B cell (primary cell): Measurements from ENCODE around the gene VRK2. TPM values are rescaled to one million over a fixed set of nuclear protein-coding genes. Genes with fewer than 3 reads are reported as not detected.
A peak's percentile ranks its signal among the peaks of the same experiment; 100 is the strongest.

Source experiments
- ATAC-seq: fragments of 200-7000 bp; cut with Tn5 transposase; one replicate; pipeline ENCODE4 v1.10.0; 2021; ENCODE audit warnings: low read depth, mild to moderate bottlenecking, moderate number of reproducible peaks, moderate library complexity
- CTCF ChIA-PET: fragments of 350-600 bp; sonication (Branson Sonifier 250); formaldehyde crosslinking; loops from one replicate; lab custom pipeline; 2021; ENCODE audit warnings: antibody characterized with exemption, inconsistent platforms; lab: Charles Lee
- POLR2A ChIA-PET: fragments of 350-600 bp; sonication (Branson Sonifier 250); formaldehyde crosslinking; loops from one replicate; lab custom pipeline; 2021; ENCODE audit warnings: antibody characterized with exemption; lab: Charles Lee
- DNase-seq: peaks from one replicate; pipeline ENCODE4 v3.0.0; 2013
- H2AFZ ChIP-seq: 2 replicates; pipeline ENCODE4 v1.6.1; 2012; ENCODE audit warnings: mild to moderate bottlenecking, low read depth, low read length; ENCODE audit not compliant: insufficient read depth, poor library complexity, severe bottlenecking
- H3K27ac ChIP-seq, 2 donors: 1 replicate in 1 of 2; 2 replicates in 1 of 2; pipeline ENCODE4 v1.5.1; 2012 to 2013; ENCODE audit warnings: low read length in 2 of 2, mild to moderate bottlenecking in 2 of 2, moderate library complexity in 1 of 2
- H3K27me3 ChIP-seq, 4 experiments: fragments of 200-600 bp in 1 of 4; sonication (generic) in 1 of 4; replicated peaks in 1 of 4; 1 replicate in 2 of 4; 2 replicates in 2 of 4; pipeline versions ENCODE4 v1.6.1 to v1.7.0; 2013 to 2016; ENCODE audit warnings: low read length in 3 of 4, mild to moderate bottlenecking in 2 of 4, mixed read lengths in 1 of 4, moderate library complexity in 1 of 4; ENCODE audit not compliant: insufficient read depth in 4 of 4, control insufficient read depth in 3 of 4; ENCODE audit errors: control extremely low read depth in 1 of 4
- H3K36me3 ChIP-seq, 2 experiments: replicated peaks in 1 of 2; 1 replicate in 1 of 2; 2 replicates in 1 of 2; pipeline versions ENCODE4 v1.6.1 to v1.7.1; 2013; ENCODE audit warnings: low read length in 1 of 2; ENCODE audit not compliant: insufficient read depth in 2 of 2, control insufficient read depth in 1 of 2; ENCODE audit errors: control extremely low read depth in 1 of 2, extremely low read depth in 1 of 2
- H3K4me1 ChIP-seq, 2 donors: fragments of 200-600 bp in 1 of 2; sonication (generic) in 1 of 2; 1 replicate in 1 of 2; 2 replicates in 1 of 2; pipeline versions ENCODE4 v1.5.1 to v1.6.1; 2013 to 2017; ENCODE audit warnings: low read length in 2 of 2; ENCODE audit not compliant: control insufficient read depth in 2 of 2, insufficient read depth in 2 of 2
- H3K4me2 ChIP-seq: replicated peaks from 2 replicates; pipeline ENCODE3; 2012; ENCODE audit warnings: mild to moderate bottlenecking, low read depth, low read length; ENCODE audit not compliant: poor library complexity, severe bottlenecking
- H3K4me3 ChIP-seq, 5 experiments: fragments of 200-600 bp in 1 of 5; sonication (generic) in 1 of 5; 1 replicate in 3 of 5; 2 replicates in 2 of 5; pipeline versions ENCODE4 v1.5.1 to v1.7.0; 2011 to 2016; ENCODE audit warnings: low read length in 4 of 5, mild to moderate bottlenecking in 4 of 5, low read depth in 2 of 5, control low read depth in 1 of 5, moderate library complexity in 1 of 5; ENCODE audit not compliant: insufficient read depth in 1 of 5; ENCODE audit errors: control extremely low read depth in 1 of 5, extremely low read depth in 1 of 5
- H3K79me2 ChIP-seq: fragments of 200-600 bp; sonication (generic); one replicate; pipeline ENCODE4 v1.6.0; 2016; ENCODE audit warnings: low read length; ENCODE audit not compliant: control insufficient read depth, insufficient read depth
- H3K9ac ChIP-seq: fragments of 200-600 bp; sonication (generic); 2 replicates; pipeline ENCODE4 v1.6.1; 2017; ENCODE audit warnings: mild to moderate bottlenecking, low read length, moderate library complexity
- H3K9me3 ChIP-seq, 3 donors: one replicate each; pipeline versions ENCODE4 v1.6.1 to v1.7.1; 2013; ENCODE audit warnings: low read length in 2 of 3; ENCODE audit not compliant: control insufficient read depth in 2 of 3, insufficient read depth in 1 of 3; ENCODE audit errors: control extremely low read depth in 1 of 3
- H4K20me1 ChIP-seq: 2 replicates; pipeline ENCODE4 v1.6.0; 2012; ENCODE audit warnings: mild to moderate bottlenecking, low read length; ENCODE audit not compliant: insufficient read depth, control insufficient read depth, poor library complexity, severe bottlenecking
- H3K27ac Mint-ChIP-seq: one replicate; pipeline ENCODE4 v1.8.0; 2021; ENCODE audit warnings: mixed read lengths
- H3K27me3 Mint-ChIP-seq: one replicate; pipeline ENCODE4 v1.8.0; 2021; ENCODE audit warnings: mixed read lengths
- H3K4me1 Mint-ChIP-seq: one replicate; pipeline ENCODE4 v1.8.0; 2021; ENCODE audit warnings: mixed read lengths
- H3K4me3 Mint-ChIP-seq: one replicate; pipeline ENCODE4 v1.8.0; 2021; ENCODE audit warnings: mixed read lengths
- H3K9me3 Mint-ChIP-seq: one replicate; pipeline ENCODE4 v1.8.0; 2022; ENCODE audit warnings: mixed read lengths; ENCODE audit not compliant: insufficient read depth
- EZH2 ChIP-seq: IDR thresholded peaks from 2 replicates; pipeline ENCODE4 v1.6.1; 2012; ENCODE audit warnings: borderline replicate concordance, low read depth, mild to moderate bottlenecking, moderate library complexity, low read length; ENCODE audit not compliant: insufficient read depth, poor library complexity, severe bottlenecking
- WGBS: methylation state at CpG from one replicate; pipeline ENCODE4 v1.1.5; 2013; ENCODE audit warnings: missing lambda C conversion rate; ENCODE audit not compliant: insufficient coverage; 5-methylcytosine and 5-hydroxymethylcytosine counted together
- intact Hi-C: fragments of 100-400 bp; cut with micrococcal nuclease; formaldehyde crosslinking; loops from one replicate; pipeline ENCODE4 v1.10.0; 2022
- polyA plus RNA-seq: library from polyadenylated mRNA; depleted of rRNA; stranded (reverse); fragments of >200 nt; gene quantifications from 2 replicates; pipeline ENCODE4 v1.2.3, GENCODE V29; 2012
- total RNA-seq, 2 donors: library from RNA; stranded (reverse); fragments of 120-200 nt in 1 of 2; gene quantifications; 1 replicate in 1 of 2; 2 replicates in 1 of 2; pipeline versions ENCODE4 v1.2.3 to v1.2.4, GENCODE V29; 2013 to 2022
- TF ChIP-seq, protein P1 (sequence below): fragments of 200-600 bp; IDR thresholded peaks from one replicate; pipeline ENCODE4 v1.8.0; 2022; ENCODE audit warnings: antibody characterized with exemption, mild to moderate bottlenecking

VRK2 gene
- total and polyA plus RNA-seq, 2 donors (not counting 1 experiment from before 2014, with no cell fraction given) = 10.2 to 35.5 TPM

DNA sequence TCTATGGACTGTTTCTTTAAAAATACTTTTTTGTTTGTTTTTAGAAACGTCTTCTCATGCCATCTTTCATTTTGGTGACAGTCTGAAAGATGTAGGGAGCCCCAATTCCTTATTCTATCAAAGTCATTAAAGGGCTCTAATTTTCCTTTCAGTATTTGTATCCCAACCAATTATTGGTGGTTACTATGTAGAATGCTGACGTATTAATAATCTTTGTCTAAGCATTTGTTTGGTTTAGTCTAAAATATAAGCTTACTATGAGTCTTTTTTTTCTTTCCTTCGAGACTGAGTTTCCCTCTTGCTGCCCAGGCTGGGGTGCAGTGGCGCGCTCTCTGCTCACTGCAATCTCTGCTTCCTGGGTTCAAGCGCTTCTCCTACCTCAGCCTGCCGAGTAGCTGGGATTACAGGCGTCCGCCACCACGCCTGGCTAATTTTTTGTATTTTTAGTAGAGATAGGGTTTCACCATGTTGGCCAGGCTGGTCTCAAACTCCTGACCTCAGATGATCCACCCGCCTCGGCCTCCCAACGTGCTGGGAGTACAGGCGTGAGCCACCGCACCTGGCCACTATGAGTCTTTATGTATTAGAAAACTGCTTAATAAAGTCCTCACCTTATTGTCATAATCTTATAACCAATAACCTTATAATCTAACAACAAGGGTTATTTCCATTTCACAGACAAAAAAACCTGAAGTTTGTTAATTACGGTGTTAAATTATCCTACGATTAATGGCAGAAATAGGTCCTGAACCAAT is 849 bp upstream of the VRK2 start:
- H3K27ac ChIP-seq = peak overlapping the region; percentile 91 to 95
- ChIA-PET POLR2A (interaction anchor here (0.6 to 2.0 kb wide), 8 partner anchors 8 to 137 kb away, joined by 3 to 14 read pairs (median 4); no protein-coding TSS in a partner anchor), CTCF (interaction anchor here (0.6 to 1.5 kb wide), 8 partner anchors 10 to 140 kb away, joined by 3 to 4 read pairs (median 3); no protein-coding TSS in a partner anchor)
- DNase-seq (peak; percentile 27), ATAC-seq (no peak)
- H3K27me3 ChIP-seq = no peaks in the 10 kb centered on the region
- peaks cover 42% of the 10 kb centered on the region for H3K79me2 ChIP-seq
- Mint-ChIP-seq H3K9me3 (no peaks in the 10 kb centered on the region), H3K27ac (peak overlapping the region; percentile 99), H3K4me3 (peak overlapping the region; percentile 96), H3K4me1 (peaks cover 46% of the 10 kb centered on the region), H3K27me3 (no peaks in the 10 kb centered on the region)
- H3K36me3 ChIP-seq = no peaks in the 10 kb centered on the region
- intact Hi-C loops = loop anchor here (1.0 to 2.0 kb wide), 4 partner anchors 13 to 195 kb away; partner anchors contain the start of gene FANCL
- peaks cover 27 to 29% of the 10 kb centered on the region in 2 donors for H3K4me1 ChIP-seq
- peak overlapping the region; percentile 71 to 92 (median 77) for H3K4me3 ChIP-seq
- H2AFZ ChIP-seq = peak overlapping the region; percentile 96
- no peaks in the 10 kb centered on the region for H4K20me1 ChIP-seq
- peak overlapping the region; percentile 89 for H3K9ac ChIP-seq
- no peaks in the 10 kb centered on the region for H3K9me3 ChIP-seq
- H3K4me2 ChIP-seq = peak overlapping the region; percentile 87
- TF ChIP-seq, protein P1, sequence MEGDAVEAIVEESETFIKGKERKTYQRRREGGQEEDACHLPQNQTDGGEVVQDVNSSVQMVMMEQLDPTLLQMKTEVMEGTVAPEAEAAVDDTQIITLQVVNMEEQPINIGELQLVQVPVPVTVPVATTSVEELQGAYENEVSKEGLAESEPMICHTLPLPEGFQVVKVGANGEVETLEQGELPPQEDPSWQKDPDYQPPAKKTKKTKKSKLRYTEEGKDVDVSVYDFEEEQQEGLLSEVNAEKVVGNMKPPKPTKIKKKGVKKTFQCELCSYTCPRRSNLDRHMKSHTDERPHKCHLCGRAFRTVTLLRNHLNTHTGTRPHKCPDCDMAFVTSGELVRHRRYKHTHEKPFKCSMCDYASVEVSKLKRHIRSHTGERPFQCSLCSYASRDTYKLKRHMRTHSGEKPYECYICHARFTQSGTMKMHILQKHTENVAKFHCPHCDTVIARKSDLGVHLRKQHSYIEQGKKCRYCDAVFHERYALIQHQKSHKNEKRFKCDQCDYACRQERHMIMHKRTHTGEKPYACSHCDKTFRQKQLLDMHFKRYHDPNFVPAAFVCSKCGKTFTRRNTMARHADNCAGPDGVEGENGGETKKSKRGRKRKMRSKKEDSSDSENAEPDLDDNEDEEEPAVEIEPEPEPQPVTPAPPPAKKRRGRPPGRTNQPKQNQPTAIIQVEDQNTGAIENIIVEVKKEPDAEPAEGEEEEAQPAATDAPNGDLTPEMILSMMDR = no peak
- no peak for TF ChIP-seq EZH2
- WGBS = 72% methylated on average over 5 of the region's 17 CpGs

GRCh38 chr2:58046335-58046584 is 346 bp upstream of the VRK2 start:
- intact Hi-C loops = loop anchor here (1.0 to 2.0 kb wide), 4 partner anchors 14 to 195 kb away; partner anchors contain the start of gene FANCL
- Histone ChIP-seq H3K4me3 (peak overlapping the region; percentile 71 to 92 (median 77)), H4K20me1 (no peaks in the 10 kb centered on the region), H2AFZ (peak overlapping the region; percentile 96), H3K9me3 (no peaks in the 10 kb centered on the region), H3K79me2 (peaks cover 37% of the 10 kb centered on the region), H3K36me3 (no peaks in the 10 kb centered on the region), H3K4me2 (peak overlapping the region; percentile 87), H3K4me1 (peaks cover 27 to 29% of the 10 kb centered on the region in 2 donors), H3K9ac (peak overlapping the region; percentile 89), H3K27ac (peak overlapping the region; percentile 91 to 95), H3K27me3 (no peaks in the 10 kb centered on the region)
- no peak for DNase-seq
- no peaks in the 10 kb centered on the region for H3K27me3 Mint-ChIP-seq
- peak overlapping the region; percentile 96 for H3K4me3 Mint-ChIP-seq
- ATAC-seq = no peak
- no peaks in the 10 kb centered on the region for H3K9me3 Mint-ChIP-seq
- 4% methylated on average over 8 of the region's 14 CpGs for WGBS
- H3K27ac Mint-ChIP-seq = peak overlapping the region; percentile 99
- POLR2A ChIA-PET = interaction anchor here (0.6 to 2.0 kb wide), 8 partner anchors 9 to 138 kb away, joined by 3 to 14 read pairs (median 4); no protein-coding TSS in a partner anchor
- CTCF ChIA-PET = interaction anchor here (0.6 to 1.5 kb wide), 7 partner anchors 10 to 140 kb away, joined by 3 to 4 read pairs (median 3); no protein-coding TSS in a partner anchor
- TF ChIP-seq, protein P1 = no peak
- TF ChIP-seq EZH2 = no peak
- peaks cover 44% of the 10 kb centered on the region for H3K4me1 Mint-ChIP-seq
